GM18867 (cell line): ENCODE results near the gene ZNF219.

ENCODE experiments used
- ATAC-seq: cut with Tn5 transposase; IDR thresholded peaks from one replicate; pipeline ENCODE4 v1.9.1; 2021; ENCODE audit warnings: mild to moderate bottlenecking, moderate library complexity; ENCODE audit not compliant: unreplicated experiment

Gene ZNF219

DNA sequence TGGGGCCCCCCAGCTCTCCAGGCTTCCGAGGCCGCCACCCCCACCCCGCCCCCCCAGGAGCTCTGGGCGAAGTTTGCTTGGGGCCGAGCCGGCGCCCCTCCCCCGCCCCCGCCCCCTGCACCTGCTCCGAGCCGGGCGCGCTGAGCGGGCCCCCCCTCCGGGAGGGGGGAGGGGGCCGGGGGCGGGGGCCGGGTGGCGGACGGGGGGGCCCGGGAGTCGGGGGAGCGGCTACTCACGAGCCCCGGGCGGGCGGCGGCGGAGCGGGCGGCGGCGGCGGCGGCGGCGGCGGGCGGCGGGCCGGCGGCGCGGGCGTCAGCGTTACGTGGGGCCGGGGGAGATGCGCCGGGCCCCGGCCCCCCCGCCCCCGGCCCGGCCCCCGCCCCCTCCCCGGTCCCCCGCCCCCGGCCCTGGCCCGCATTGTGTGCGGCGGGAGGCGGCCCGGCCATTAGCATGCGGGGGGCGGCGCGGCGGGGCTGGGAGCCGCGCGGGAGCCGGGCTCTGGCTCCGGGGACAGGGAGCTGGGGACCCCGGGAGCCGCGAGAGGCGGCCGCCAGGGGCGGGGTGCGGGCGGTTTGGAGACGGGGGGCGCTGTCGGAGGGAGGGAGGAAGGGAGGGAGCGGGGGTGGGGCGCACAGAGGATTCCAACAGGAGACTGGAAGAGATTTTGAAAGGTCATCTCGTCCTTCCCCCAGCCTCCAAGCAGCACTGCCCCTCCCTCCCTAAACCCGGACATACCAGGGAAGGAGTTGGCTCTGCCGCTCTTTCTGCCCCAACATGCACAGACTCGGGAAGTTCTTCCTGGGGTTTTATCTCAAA is at the start of gene ZNF219:
Gene ZNF219, minus strand, starts transcription at position 580 of the 816 bp plus-strand sequence. CDS start 5,064 bp downstream, outside the sequence.
- no peak for ATAC-seq

DNA sequence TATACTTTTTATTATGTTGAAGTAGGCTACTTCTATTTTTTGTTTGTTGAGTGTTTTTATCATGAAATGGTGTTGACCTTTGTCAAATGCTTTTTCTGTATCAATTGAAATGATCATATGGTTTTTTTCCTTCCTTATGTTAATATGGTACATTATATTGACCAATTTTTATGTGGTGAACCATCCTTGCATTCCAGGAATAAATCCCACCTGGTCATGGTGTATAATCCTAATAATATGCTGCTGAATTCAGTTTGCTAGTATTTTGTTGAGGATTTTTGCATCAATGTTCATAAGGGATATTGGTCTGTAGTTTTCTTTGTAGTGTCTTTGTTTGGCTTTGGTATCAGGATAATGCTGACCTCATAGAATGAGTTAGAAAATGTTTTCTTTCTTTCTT is 47.0 kb upstream of the ZNF219 start:
- ATAC-seq = no peak

DNA sequence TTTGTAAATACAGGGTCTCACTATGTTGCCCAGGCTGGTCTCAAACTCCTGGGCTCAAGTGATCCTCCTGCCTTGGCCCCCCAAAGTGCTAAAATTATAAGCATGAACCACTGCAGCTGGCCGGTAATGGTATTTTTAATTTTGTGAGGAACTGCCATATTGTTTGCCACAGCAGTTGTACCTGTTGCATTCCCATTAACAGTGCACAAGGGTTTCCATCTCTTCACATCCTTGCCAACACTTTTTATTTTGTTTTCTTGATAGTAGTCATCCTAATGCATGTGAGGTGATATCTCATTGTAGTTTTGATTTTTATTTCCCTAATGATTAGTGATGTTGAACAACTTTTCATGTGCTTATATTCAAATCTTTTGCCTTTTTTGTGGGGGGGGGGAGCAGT is 43.9 kb upstream of the ZNF219 start:
- ATAC-seq = no peak

DNA sequence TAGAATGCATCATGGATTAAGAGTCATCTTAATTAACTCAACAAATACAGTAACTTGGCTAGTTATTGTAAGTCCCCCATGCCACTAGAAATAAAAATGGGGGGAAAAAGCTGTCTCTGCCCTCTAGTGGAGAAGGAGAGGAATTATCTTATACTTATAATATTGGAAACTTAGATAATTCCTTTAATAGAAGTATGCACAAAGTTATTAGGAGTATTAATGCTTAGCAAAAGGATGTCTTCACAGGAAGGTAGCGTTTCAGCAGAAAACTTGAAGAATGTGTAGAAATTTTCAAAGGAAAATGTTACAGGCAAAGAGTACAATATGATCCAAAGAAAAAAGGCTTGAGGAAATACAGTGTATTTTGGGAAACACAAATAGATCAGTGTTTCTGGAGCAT is 37.6 kb upstream of the ZNF219 start:
- no peak for ATAC-seq

DNA sequence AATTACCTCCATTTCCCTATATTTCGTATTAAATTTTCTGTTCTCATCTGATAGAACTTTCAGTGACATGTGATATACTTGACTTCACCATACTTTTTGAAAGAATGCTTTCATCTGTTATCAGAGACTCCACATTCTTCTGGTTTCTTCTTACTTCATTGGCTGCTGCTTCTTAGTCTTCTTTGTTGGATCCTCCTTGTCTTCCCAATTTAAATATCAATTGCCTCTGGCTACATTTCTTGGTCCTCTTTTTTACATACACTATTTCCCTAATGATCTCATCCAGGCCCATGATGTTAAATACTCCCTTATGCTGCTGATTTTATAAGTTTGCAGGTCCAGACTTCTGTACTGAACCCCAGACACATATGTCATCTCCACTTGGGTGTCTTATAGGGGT is 35.4 kb upstream of the ZNF219 start:
- no peak for ATAC-seq

DNA sequence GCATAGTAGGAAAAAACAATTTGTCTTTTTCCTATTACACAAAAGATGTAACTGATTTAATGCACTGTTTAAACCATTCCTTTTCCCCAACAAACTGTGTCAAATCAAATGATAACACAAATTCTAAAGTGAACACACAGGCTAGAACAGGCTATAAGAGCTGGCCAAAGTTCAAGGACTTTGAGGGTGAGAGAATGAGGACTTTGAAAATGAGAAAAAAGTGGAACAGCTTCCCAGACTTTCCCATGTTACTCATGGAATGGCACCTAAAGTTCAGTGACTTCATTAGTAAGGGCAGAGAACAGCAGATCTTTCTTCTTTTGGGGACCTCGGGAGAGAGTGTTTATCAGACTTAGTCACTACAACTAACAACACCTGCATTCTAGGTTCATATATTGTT is 25.0 kb upstream of the ZNF219 start:
- ATAC-seq = no peak

DNA sequence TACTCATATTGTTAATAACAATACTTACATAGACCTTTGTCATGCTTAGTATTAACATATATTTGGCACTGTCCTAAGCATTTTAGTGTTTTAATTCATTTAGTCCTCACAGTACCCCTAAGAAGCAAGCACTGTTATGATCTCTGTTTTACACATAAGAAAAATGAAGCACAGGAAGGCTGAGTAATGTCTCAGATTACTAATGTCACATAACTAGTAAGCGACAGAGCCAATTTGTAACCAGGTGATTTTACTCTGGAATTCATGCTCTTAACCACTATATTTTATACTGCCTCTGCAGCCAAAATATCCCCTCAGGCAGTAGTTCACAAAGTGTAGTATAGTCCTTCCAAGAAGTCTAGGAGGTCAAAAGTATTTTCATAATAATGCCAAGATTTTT is 22.7 kb upstream of the ZNF219 start:
- ATAC-seq = no peak

DNA sequence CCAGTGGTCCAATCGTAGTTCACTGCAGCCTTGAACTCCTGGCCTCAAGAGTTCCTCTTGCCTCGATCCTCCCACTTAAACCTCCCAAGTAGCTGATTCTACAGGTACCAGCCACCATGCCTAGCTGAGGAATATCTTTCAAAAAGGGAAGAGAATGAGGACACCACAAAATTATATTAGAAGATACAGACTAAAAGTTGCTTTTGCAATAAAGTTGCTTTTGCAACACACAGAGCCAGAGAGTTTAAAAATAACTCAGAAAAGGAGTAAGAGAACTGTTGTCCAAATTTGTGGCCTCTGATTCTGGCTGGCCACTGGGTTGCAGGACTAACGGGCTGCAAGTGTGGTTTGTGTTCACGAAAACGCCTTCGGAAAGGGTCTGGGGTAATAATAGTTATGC is 22.2 kb upstream of the ZNF219 start:
- no peak for ATAC-seq

DNA sequence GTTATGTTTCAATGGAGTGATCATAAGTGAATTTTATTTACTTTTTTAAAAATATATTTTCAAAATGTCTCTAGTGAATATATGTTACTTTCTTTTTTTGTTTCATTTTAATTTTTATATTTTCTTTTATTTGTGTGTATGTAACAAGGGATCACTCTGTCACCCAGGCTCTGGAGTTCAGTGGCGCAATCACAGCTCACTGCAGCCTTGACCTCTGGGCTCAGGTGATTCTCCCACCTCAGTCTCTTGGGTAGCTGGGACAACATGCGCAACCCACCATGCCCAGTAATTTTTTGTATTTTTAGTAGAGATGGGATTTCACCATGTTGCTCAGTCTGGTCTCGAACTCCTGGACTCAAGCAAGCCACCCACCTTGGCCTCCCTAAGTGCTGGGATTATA is 20.5 kb upstream of the ZNF219 start:
- no peak for ATAC-seq

DNA sequence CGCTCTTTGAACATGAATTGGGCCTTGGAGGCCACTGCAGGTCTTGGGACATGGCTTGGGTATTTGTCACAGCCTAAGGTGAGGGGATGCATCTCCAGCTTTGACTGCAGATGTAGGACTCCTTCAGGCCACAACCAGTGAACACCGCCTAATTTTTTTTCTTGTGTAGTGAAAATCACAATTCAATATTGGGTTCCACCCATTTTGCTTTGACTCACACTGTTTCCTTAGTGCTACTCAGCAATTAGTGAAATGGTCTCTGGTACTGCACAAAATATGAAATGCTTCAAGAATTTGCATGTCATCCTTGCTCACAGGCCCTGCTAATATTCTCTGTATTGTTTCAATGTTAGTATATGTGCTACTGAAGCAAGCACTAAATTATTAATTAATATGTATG is 14.9 kb upstream of the ZNF219 start:
- ATAC-seq = no peak

DNA sequence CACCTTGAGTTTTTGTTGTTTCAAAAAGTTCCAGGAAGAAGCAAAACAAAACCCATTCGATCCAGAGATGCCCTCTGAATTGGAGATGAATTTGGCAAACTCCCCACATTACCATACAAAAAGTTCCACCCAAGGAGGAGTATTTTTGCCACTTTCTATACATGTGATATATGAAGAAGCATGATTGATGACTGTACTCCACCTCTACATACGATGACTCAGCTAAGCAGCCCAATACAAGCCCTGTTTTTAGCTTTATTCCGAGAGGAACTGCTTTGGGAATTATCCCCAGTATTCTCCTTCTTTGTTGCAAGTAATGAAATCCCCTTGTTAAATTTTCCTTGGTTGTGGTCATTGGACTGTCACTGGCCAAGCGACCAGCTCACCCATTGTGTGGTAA is 13.8 kb upstream of the ZNF219 start:
- ATAC-seq = no peak

DNA sequence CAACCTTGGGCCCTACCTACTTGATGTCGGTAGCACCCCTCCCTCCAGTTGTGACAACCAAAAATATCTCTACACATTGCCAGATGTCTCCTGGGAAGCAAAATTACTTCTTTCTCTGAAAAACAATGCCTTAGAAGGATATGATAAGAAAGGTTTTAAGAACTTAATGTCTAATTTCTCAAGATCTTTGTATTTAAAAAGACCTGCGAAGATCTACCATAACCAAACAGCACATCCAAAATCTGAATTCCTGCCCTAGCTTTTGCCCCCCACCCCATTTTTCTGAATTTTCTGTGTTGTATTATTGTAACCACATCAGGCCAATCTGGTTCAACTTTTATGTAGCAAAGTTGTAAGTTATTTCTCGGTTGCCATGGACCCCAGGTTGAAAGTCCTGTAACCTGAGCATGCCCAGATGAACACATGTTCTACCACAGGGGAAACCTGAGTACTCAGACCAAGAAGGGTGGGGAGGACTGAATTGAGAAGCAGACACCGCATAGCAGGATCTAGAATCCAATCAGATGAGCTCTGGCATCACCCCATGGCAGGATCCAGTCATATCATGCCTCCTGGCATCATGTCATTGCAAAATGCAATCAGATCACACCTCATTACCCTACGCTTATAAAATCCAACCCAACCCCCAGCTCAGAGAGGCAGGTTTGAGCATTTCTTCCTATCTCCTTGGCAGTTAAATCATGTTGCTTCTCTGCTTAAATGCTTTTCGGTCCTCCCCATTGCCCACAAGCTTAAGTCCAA is 11.1 kb upstream of the ZNF219 start:
- ATAC-seq = no peak

DNA sequence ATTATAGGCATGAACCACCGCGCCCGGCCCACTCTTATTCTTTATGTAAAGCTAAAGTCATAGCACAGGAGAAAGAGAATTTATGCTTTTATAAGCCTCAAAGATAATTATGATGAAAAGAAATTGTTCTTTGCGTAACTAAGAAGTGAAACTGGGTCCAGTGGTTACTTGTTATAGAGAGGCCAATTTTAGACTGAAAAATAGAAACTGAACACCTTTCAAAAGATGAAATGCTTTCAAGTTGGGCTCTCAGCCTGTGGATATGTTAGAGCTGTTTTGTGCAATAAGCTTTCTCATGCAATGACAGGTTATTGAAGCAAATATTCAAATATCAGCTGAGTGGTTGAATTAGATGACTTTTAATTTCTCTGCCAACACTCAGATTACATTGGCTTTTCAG is 10.3 kb upstream of the ZNF219 start:
- no peak for ATAC-seq

DNA sequence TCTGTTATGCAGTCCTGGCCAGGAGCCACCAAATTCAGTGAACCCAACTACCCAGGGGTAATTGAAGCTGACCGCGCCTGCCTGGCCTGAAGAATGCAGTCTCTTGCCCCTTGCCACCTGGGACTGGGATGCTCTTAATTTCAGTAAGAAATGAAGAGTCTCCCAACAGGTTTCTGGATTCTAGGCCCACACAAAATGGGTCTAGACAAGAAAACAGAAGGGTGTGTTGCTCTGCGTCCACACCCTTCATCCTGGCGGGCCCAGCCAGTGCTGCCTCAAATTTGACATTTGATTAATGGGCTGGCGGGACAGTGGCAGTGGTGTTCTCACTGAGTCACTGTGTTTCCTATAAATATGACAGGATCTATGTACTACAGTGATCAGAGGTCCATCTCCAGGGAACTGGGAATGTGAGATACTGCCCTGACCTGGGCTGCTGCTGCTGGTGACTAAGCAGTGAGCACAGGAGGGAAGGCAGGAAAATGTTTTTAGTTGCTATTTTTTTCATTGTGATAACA is 8.9 kb upstream of the ZNF219 start:
- ATAC-seq = no peak

DNA sequence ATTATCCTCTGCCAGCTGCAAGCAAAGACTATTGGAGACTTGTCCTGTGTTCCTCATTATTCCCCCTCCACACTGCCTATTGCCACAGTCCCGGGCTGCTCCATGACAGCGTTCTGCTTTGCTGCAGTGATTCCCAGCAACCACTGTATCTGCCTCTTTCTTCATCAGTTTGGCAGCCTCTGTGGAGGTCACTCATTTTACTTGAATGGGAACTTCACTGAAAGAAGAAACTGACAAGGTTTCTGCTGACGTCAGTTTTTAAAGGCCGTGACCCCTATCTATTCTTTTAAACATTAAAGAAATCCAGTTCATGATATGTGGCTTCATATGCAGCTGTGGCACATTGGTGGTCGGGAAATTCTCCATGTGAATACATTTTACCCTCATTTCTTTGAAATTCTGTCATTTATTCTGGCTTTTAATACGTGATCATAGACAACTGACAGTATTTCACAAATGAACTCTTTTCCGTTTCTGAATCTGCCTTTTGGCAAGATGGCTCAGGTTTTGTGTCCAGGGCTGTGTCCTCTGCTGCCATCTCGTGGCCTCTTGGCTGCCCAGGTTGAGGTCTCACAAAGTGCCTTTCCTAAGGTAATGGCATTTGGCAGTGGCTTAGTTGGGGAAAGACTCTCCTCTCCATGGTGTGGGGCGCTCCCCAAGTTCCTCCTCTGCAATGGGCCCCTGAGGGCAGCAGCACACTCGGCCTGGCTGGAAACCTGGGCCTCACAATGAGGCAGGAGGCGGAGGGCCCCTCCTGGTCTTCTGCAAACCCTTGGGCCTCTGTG is 8.2 kb upstream of the ZNF219 start:
- ATAC-seq = no peak

DNA sequence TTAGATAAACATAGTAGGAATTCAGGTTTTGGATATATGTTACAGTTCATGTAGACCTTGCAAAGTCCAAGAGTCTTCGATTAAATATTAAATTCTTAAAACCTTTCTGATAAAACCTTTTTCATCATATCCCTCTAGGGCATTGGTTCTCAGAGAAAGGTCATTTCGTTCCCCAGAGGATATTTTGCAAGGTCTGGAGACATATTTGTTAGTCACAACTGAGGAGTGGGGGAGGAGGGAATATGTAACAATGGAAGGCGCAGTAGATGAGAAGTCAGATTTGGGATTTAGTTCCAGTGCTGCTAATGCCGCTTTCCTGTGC is 7.7 kb upstream of the ZNF219 start:
- no peak for ATAC-seq

DNA sequence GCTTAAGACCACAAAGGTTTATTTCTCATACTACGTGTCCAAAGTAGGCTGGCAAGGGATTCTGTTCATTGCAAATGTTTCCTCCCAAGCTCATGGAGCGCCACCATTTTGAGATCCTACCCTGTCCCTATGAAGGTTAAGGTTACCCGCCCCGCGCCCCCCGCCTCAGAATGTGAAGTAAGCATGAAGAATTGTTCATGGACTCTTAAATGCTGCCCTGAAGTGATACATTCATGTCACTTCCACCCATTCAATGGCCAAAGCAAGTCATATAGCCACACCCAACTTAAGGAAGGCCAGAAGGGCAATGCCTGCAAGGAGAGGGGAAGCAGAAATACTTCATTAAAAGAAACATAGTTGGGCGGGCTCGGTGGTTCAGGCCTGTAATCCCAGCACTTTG is 6.6 kb upstream of the ZNF219 start:
- ATAC-seq = no peak

DNA sequence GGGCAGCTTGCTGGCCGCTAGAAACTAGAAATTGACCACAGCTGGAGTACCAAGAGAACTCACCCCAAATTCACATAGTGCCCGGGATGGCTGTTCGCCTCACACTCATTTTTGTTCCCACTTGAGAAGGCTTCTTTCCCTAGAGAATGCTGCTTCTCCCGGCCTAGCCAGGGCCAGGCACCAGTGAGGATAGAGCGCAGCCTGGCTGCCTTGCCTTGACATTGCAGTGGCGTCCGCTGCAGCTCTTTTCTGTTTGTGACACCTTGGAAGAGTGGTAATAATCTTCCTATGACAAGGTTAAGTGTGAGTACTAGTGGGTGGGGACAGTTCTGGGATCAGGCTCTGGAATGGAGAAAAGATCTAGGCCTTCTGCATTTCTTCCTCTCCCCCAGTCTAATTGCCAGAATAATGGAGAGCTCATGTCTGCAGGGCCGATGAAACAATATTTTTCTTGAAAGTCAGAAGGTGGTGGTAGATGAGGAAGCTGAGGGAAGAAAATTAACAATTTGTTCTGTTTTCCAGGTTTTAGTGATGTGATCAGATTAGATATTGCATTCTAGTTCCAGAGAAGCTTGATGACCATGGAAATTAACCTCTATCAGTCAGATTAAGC is 6.1 kb upstream of the ZNF219 start:
- peak; percentile 31 for ATAC-seq

DNA sequence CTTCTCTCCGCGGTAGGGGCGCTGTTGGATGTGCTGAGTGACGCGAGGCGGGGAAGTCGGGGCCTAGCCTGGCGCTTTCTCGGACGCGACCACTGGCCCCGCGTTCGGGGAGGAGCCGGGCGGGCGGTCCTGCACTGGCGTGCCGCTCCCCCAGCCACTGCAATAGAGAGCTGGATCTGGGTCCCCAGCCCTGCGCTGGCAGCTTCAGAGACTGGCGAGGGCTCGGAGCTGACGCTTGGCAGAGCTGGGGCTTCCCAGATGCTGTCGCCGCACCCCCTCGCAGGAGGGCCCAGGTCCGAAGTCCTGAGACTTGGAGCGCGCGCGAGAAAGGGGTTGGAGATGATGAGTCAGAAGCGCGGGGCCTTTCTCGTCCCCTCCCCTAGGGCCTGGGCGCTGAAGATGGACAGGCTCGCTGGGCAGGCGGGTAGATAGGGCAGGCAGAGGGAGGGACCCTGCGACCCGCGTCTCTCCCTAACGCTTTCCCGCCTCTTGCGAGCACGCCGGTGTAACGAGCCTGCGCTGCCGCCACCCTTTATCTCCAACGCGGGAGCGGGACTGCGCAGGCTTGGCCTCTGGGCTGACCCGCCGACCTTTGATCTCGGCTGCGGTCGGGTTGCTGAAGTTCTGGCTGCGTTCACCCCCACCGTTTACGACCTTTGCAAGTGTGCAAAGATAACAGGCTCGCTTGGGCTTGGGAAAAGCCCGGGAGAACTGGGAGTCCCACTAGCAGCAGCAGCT is 5.4 kb upstream of the ZNF219 start:
- peak; percentile 92 for ATAC-seq

DNA sequence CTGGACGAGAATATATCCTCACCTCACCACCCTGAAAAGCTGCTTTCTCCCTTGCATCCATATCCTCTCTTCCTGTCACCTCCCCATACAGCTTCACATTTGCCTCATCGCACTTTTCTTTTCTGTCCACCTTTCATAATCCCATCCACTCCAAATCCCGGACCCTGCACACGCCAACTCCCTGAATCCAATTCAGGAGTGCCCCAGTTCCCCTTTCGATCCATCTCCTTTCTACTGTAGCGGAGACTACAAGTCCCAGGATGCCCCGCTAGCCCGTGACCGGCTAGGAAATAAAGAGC is 4.9 kb upstream of the ZNF219 start:
- ATAC-seq = no peak
